Measurements from ENCODE around the gene RAB40C.

DNA sequence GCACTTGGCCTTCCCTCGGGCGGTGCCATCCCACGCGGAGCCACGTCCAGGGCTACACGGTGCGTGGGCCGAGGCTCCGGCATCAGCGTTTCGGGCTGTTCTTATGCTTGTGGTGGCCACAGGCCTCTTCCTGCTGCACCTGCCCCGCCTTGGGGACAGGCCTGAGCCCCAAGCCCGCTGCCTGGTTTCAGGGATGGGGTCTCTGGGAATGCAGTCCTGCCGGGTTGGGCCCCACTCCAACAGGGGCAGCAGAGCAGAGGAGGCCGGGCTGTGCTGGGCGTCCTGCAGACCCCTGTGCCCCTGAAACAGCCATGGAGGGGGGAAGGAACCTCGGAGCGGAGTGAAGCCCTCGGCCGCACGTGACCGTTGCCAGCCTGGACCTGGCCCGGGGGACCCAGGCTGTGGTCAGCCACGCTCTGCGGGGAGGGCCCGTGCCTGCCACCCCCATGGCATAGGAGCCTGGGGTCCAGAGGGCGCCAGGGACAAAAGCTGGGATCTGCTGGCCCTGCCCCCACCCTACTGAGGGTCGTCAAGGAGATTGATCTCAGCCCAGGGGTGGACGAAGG lies 40.5 kb downstream of the RAB40C start:
- TF ChIP-seq, protein P1, sequence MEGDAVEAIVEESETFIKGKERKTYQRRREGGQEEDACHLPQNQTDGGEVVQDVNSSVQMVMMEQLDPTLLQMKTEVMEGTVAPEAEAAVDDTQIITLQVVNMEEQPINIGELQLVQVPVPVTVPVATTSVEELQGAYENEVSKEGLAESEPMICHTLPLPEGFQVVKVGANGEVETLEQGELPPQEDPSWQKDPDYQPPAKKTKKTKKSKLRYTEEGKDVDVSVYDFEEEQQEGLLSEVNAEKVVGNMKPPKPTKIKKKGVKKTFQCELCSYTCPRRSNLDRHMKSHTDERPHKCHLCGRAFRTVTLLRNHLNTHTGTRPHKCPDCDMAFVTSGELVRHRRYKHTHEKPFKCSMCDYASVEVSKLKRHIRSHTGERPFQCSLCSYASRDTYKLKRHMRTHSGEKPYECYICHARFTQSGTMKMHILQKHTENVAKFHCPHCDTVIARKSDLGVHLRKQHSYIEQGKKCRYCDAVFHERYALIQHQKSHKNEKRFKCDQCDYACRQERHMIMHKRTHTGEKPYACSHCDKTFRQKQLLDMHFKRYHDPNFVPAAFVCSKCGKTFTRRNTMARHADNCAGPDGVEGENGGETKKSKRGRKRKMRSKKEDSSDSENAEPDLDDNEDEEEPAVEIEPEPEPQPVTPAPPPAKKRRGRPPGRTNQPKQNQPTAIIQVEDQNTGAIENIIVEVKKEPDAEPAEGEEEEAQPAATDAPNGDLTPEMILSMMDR (IDR thresholded peaks at IDR 0.05), result no peak
- no peak for TF ChIP-seq POLR2A (IDR thresholded peaks at IDR 0.05)
- TF ChIP-seq POLR2AphosphoS5 (IDR thresholded peaks at IDR 0.05), result no peak
